OCI-LY1 (cell line): ENCODE results near the gene MFAP3.

ENCODE experiments used
- H2AFZ ChIP-seq: fragments of 200-600 bp; sonication (generic), shearing (Covaris generic); 2 replicates; pipeline ENCODE4 v1.6.0; 2014; ENCODE audit warnings: antibody characterized with exemption, mild to moderate bottlenecking, low read length
- H3F3A ChIP-seq: fragments of 200-600 bp; sonication (generic), shearing (Covaris generic); 2 replicates; pipeline ENCODE4 v1.6.0; 2014; ENCODE audit warnings: mild to moderate bottlenecking, antibody characterized with exemption, low read length, moderate library complexity; ENCODE audit not compliant: insufficient read depth
- H3K27ac ChIP-seq: fragments of 200-600 bp; sonication (generic); 2 replicates; pipeline ENCODE4 v1.5.1; 2014; ENCODE audit warnings: low read length, mixed run types, mild to moderate bottlenecking, low read depth; ENCODE audit not compliant: poor library complexity, severe bottlenecking
- H3K27me3 ChIP-seq: fragments of 200-600 bp; sonication (generic); 2 replicates; pipeline ENCODE4 v1.6.0; 2014; ENCODE audit warnings: antibody characterized with exemption, mild to moderate bottlenecking, low read length, moderate library complexity; ENCODE audit not compliant: insufficient read depth
- H3K36me3 ChIP-seq: fragments of 200-600 bp; sonication (generic); 2 replicates; pipeline ENCODE4 v1.6.1; 2014; ENCODE audit warnings: mild to moderate bottlenecking, antibody characterized with exemption, low read length, moderate library complexity, mixed read lengths; ENCODE audit not compliant: insufficient read depth
- H3K4me1 ChIP-seq: fragments of 200-600 bp; sonication (generic); 2 replicates; pipeline ENCODE4 v1.5.1; 2014; ENCODE audit warnings: mild to moderate bottlenecking, low read length, moderate library complexity; ENCODE audit not compliant: insufficient read depth, severe bottlenecking
- H3K4me2 ChIP-seq: fragments of 200-600 bp; sonication (generic), shearing (Covaris generic); 2 replicates; pipeline ENCODE4 v1.6.1; 2014; ENCODE audit warnings: low read length
- H3K4me3 ChIP-seq: fragments of 200-600 bp; sonication (generic); 2 replicates; pipeline ENCODE4 v1.5.1; 2014; ENCODE audit warnings: low read length, low read depth, mild to moderate bottlenecking, mixed read lengths; ENCODE audit not compliant: poor library complexity, severe bottlenecking
- H3K79me2 ChIP-seq: fragments of 200-600 bp; shearing (Covaris generic); 2 replicates; pipeline ENCODE4 v1.6.1; 2016; ENCODE audit warnings: mixed run types, low read length, mixed read lengths; ENCODE audit not compliant: insufficient read depth
- H3K9ac ChIP-seq: fragments of 200-600 bp; sonication (generic), shearing (Covaris generic); 2 replicates; pipeline ENCODE4 v1.6.1; 2014; ENCODE audit warnings: mild to moderate bottlenecking, low read length, mixed read lengths
- H3K9me2 ChIP-seq: fragments of 200-600 bp; sonication (generic), shearing (Covaris generic); 2 replicates; pipeline ENCODE4 v1.6.1; 2014; ENCODE audit warnings: low read depth, mild to moderate bottlenecking, low read length, mixed read lengths
- H3K9me3 ChIP-seq: fragments of 200-600 bp; shearing (Covaris generic); 2 replicates; pipeline ENCODE4 v1.6.1; 2014; ENCODE audit warnings: low read length, mixed read lengths
- H4K20me1 ChIP-seq: fragments of 200-600 bp; sonication (generic), shearing (Covaris generic); 2 replicates; pipeline ENCODE4 v1.6.0; 2016; ENCODE audit warnings: mild to moderate bottlenecking, low read length; ENCODE audit not compliant: insufficient read depth
- CTCF ChIP-seq: fragments of 200-600 bp; sonication (generic), shearing (Covaris generic); IDR thresholded peaks from 2 replicates; pipeline ENCODE4 v1.5.1; 2017; ENCODE audit warnings: mild to moderate bottlenecking, antibody characterized with exemption, low read length, moderate library complexity, mixed read lengths
- EZH2 ChIP-seq: fragments of 200-600 bp; sonication (generic), shearing (Covaris generic); IDR thresholded peaks from 2 replicates; pipeline ENCODE4 v1.8.0; 2017; ENCODE audit warnings: borderline replicate concordance, mixed run types, mild to moderate bottlenecking, antibody characterized with exemption, low read length, moderate library complexity, mixed read lengths

The MFAP3 gene

GRCh38 chr5:154077696-154078095 lies 38.9 kb downstream of the MFAP3 start:
- Histone ChIP-seq H3F3A (no peaks in the 10 kb centered on the region), H3K27ac (no peak overlapping the region), H3K36me3 (no peaks in the 10 kb centered on the region), H4K20me1 (no peaks in the 10 kb centered on the region), H3K9ac (no peak overlapping the region), H3K4me2 (no peak overlapping the region), H3K27me3 (no peaks in the 10 kb centered on the region; the same call in 1 of the 2 replicates), H3K9me3 (no peaks in the 10 kb centered on the region), H3K4me1 (no peaks in the 10 kb centered on the region), H3K4me3 (no peak overlapping the region), H3K79me2 (no peaks in the 10 kb centered on the region), H3K9me2 (no peaks in the 10 kb centered on the region), H2AFZ (no peak overlapping the region)
- no peak for TF ChIP-seq EZH2
- TF ChIP-seq CTCF = no peak

GRCh38 chr5:154078272-154078671 lies 39.5 kb downstream of the MFAP3 start:
- Histone ChIP-seq H3K79me2 (no peaks in the 10 kb centered on the region), H3K4me1 (no peaks in the 10 kb centered on the region), H3K36me3 (no peaks in the 10 kb centered on the region), H2AFZ (no peak overlapping the region), H3K9ac (no peak overlapping the region), H4K20me1 (no peaks in the 10 kb centered on the region), H3F3A (no peaks in the 10 kb centered on the region), H3K9me3 (no peaks in the 10 kb centered on the region), H3K4me2 (no peak overlapping the region), H3K4me3 (no peak overlapping the region), H3K27me3 (no peaks in the 10 kb centered on the region; the same call in 1 of the 2 replicates), H3K9me2 (no peaks in the 10 kb centered on the region), H3K27ac (no peak overlapping the region)
- no peak for TF ChIP-seq CTCF
- no peak for TF ChIP-seq EZH2

- H3K9me3 ChIP-seq = no peaks in the 10 kb centered on the region
- H3K9ac ChIP-seq = no peak overlapping the region
- no peaks in the 10 kb centered on the region for H3F3A ChIP-seq
- no peaks in the 10 kb centered on the region for H3K4me1 ChIP-seq
- no peak overlapping the region for H3K4me2 ChIP-seq
- no peaks in the 10 kb centered on the region for H4K20me1 ChIP-seq
- H3K79me2 ChIP-seq = no peaks in the 10 kb centered on the region
- no peak overlapping the region for H3K27ac ChIP-seq
- H3K36me3 ChIP-seq = no peaks in the 10 kb centered on the region
- H3K4me3 ChIP-seq = no peak overlapping the region
- TF ChIP-seq EZH2 (no peak), CTCF (no peak)
- no peaks in the 10 kb centered on the region; the same call in 1 of the 2 replicates for H3K27me3 ChIP-seq
- H3K9me2 ChIP-seq = no peaks in the 10 kb centered on the region
- H2AFZ ChIP-seq = no peak overlapping the region
Observed at GRCh38 chr5:154081246-154081645, 42.5 kb downstream of the MFAP3 start.
